Heart right ventricle (tissue), 16 donors: Measurements from ENCODE around the gene TDP1. TPM values are rescaled to one million over a fixed set of nuclear protein-coding genes. Genes with fewer than 3 reads are reported as not detected.

Source experiments
- ATAC-seq, 8 donors: fragments of 200-7000 bp; cut with Tn5 transposase; one replicate each; pipeline ENCODE4 v1.9.1; 2020; ENCODE audit warnings: mild to moderate bottlenecking in 8 of 8, moderate library complexity in 8 of 8, moderate number of reproducible peaks in 1 of 8
- DNase-seq, 2 donors: peaks; one replicate each; pipeline ENCODE4 v3.0.0-alpha.2; 2020
- H3K27ac ChIP-seq, 10 donors: fragments of 200-600 bp; sonication (generic) in 2 of 10; one replicate each; pipeline versions ENCODE4 v1.5.0 to v1.8.0; 2020 to 2022; ENCODE audit warnings: mild to moderate bottlenecking in 3 of 10
- H3K27me3 ChIP-seq, 7 donors: fragments of 200-600 bp; one replicate each; pipeline ENCODE4 v1.8.0; 2021 to 2022; ENCODE audit warnings: mild to moderate bottlenecking in 2 of 7
- H3K36me3 ChIP-seq, 9 donors: fragments of 200-600 bp; sonication (generic) in 1 of 9; one replicate each; pipeline versions ENCODE4 v1.5.0 to v1.8.0; 2020 to 2022; ENCODE audit warnings: mild to moderate bottlenecking in 2 of 9
- H3K4me1 ChIP-seq, 9 donors: fragments of 200-600 bp; sonication (generic) in 1 of 9; one replicate each; pipeline versions ENCODE4 v1.5.0 to v1.8.0; 2020 to 2022; ENCODE audit warnings: mild to moderate bottlenecking in 4 of 9
- H3K4me3 ChIP-seq, 10 donors: fragments of 200-600 bp; sonication (generic) in 2 of 10; one replicate each; pipeline versions ENCODE4 v1.5.0 to v1.8.0; 2020 to 2022; ENCODE audit warnings: mild to moderate bottlenecking in 7 of 10, moderate library complexity in 2 of 10
- H3K9me3 ChIP-seq, 11 donors: fragments of 200-600 bp in 10 of 11; sonication (generic) in 2 of 11; one replicate each; pipeline versions ENCODE4 v1.5.0 to v1.8.0; 2013 to 2022; ENCODE audit warnings: mild to moderate bottlenecking in 2 of 11, control low read depth in 1 of 11, moderate library complexity in 1 of 11
- CTCF ChIP-seq, 9 donors: fragments of 200-600 bp; sonication (generic) in 2 of 9; IDR thresholded peaks; one replicate each; pipeline versions ENCODE4 v1.5.0 to v1.8.0; 2021 to 2022; ENCODE audit warnings: antibody characterized with exemption in 9 of 9, mild to moderate bottlenecking in 5 of 9, moderate library complexity in 1 of 9
- WGBS, 2 donors: extraction: QIAGEN DNeasy Blood & Tissue Kit; methylation state at CpG; one replicate each; pipeline ENCODE4 v1.1.7; 2013; ENCODE audit warnings: inconsistent platforms in 1 of 2; 5-methylcytosine and 5-hydroxymethylcytosine counted together
- intact Hi-C, 10 donors: fragments of 100-400 bp; cut with DNase I; formaldehyde crosslinking; loops; one replicate each; pipeline versions ENCODE4 v1.11.1 to v1.14.2; 2022
- polyA plus RNA-seq, 2 donors: library from polyadenylated mRNA; stranded (reverse); fragments of 200-250 nt; gene quantifications; one replicate each; pipeline ENCODE4 v1.2.3, GENCODE V29; 2013
- total RNA-seq, 10 donors: library from RNA; stranded (reverse); fragmentation: NEBNext Ultra II Directional in 3 of 10; extraction: Animal tissue kit (Norgen Biotek cat#: 25700) in 3 of 10; gene quantifications; one replicate each; pipeline versions ENCODE4 v1.2.1 to v1.2.4, GENCODE V29; 2021 to 2023
- donor health status: Arrhythmogenic right ventricular cardiomyopathy.
- donor health status: ischemic (EF 13 %, LVEDD 7.1; RV severe dilation, severe dysfunction).
- donor health status: healthy with polysubstance abuse.
- donor health status: DM: no; HTN: yes; CAD: no.
- donor health status: DM: no; HTN: no; CAD: no.
- donor health status: ischemic (EF 25% LVEDD 6.9; RV normal size, moderate dysfunction).
- donor health status: ischemic (EF 25% LVEDD 5.7; RV mildly dilated, moderate dysfunction).
- donor health status: healthy.
- donor health status: DM: yes; HTN: yes; CAD: no.
- donor health status: Ischemic cardiomyopathy.
- donor health status: ischemic (EF 35%, LVEDD 5.7; RV mildly dilated, moderate dysfunction).
- donor health status: nonischemic (EF 11% LVEDD 7.7; RV severe dilation, severe dysfunction).
- donor health status: DM: yes; HTN: yes; CAD: no.
- donor health status: PGD.
- donor health status: ischemic (EF 29% LVEDD 5.4; RV normal size, mild dysfunction).
- donor health status: nonischemic (EF 23%, LVEDD 6.1; RV moderate dilation, normal function).

TDP1 gene
- total and polyA plus RNA-seq, 12 donors = 0.80 to 7.1 (median 3.2) TPM

GRCh38 chr14:89987161-89987475 lies 31.4 kb downstream of the TDP1 start:
- ATAC-seq = no peak

GRCh38 chr14:89988787-89989186 lies 33.1 kb downstream of the TDP1 start:
- H3K27ac ChIP-seq = no peak overlapping the region
- peaks cover 0 to 99% (median 22%) of the 10 kb centered on the region in 9 donors for H3K36me3 ChIP-seq
- TF ChIP-seq CTCF (IDR thresholded peaks at IDR 0.05) = no peak
- intact Hi-C loops = no loop called here
- H3K4me3 ChIP-seq = no peak overlapping the region
- H3K9me3 ChIP-seq = no peaks in the 10 kb centered on the region
- 96% methylated on average over 5 of the region's 5 CpGs for WGBS, 2 donors
- ATAC-seq = no peak
- DNase-seq = no peak
- H3K27me3 ChIP-seq = no peaks in the 10 kb centered on the region
- H3K4me1 ChIP-seq = no peaks in the 10 kb centered on the region

More at GRCh38 chr14:89987161-89987475, 31.4 kb downstream of the TDP1 start:
- peaks cover 0 to 99% (median 15%) of the 10 kb centered on the region in 9 donors for H3K36me3 ChIP-seq
- H3K4me1 ChIP-seq = no peaks in the 10 kb centered on the region
- H3K27me3 ChIP-seq = no peaks in the 10 kb centered on the region
- no peaks in the 10 kb centered on the region for H3K9me3 ChIP-seq
- no peak for DNase-seq
- no peak for TF ChIP-seq CTCF (IDR thresholded peaks at IDR 0.05)
- intact Hi-C loops = no loop called here
- no peak overlapping the region for H3K4me3 ChIP-seq
- H3K27ac ChIP-seq = no peak overlapping the region

- WGBS, 2 donors = 91 to 93% methylated on average over 5 of the region's 5 CpGs
- DNase-seq = no peak
These were observed 34.5 kb downstream of the TDP1 start for GRCh38 chr14:89990218-89990617.

GRCh38 chr14:89990623-89991275 lies 35.0 kb downstream of the TDP1 start:
- ATAC-seq (no peak), DNase-seq (no peak)
- no peak overlapping the region for H3K27ac ChIP-seq
- intact Hi-C loops = no loop called here
- no peak overlapping the region for H3K4me3 ChIP-seq
- no peaks in the 10 kb centered on the region for H3K4me1 ChIP-seq
- peaks cover 0 to 99% (median 19%) of the 10 kb centered on the region in 9 donors for H3K36me3 ChIP-seq
- no peaks in the 10 kb centered on the region for H3K27me3 ChIP-seq
- no peaks in the 10 kb centered on the region for H3K9me3 ChIP-seq
- TF ChIP-seq CTCF (IDR thresholded peaks at IDR 0.05) = no peak
- WGBS, 2 donors = 69 to 70% methylated on average over 2 of the region's 2 CpGs

More at GRCh38 chr14:89990218-89990617, 34.5 kb downstream of the TDP1 start:
- no peaks in the 10 kb centered on the region for H3K27me3 ChIP-seq
- no peak for TF ChIP-seq CTCF (IDR thresholded peaks at IDR 0.05)
- no peak overlapping the region for H3K4me3 ChIP-seq
- H3K9me3 ChIP-seq = no peaks in the 10 kb centered on the region
- H3K36me3 ChIP-seq = peaks cover 0 to 99% (median 19%) of the 10 kb centered on the region in 9 donors
- H3K27ac ChIP-seq = no peak overlapping the region
- H3K4me1 ChIP-seq = no peaks in the 10 kb centered on the region
- intact Hi-C loops = no loop called here
- ATAC-seq = no peak
